Ammon's horn (tissue), 1 donor: ENCODE measurements around the gene GRID2.
"Not testable (repeated sequence)": the region's sequence is repeated elsewhere in the genome, so short reads cannot be mapped to it uniquely, and the experiment has no call there.

ENCODE experiments used
- DNase-seq: peaks from one replicate; pipeline ENCODE4 v3.0.0-alpha.2; 2016; ENCODE audit warnings: low spot score

The GRID2 gene

GRCh38 chr4:93317057-93317456 is 1013.3 kb downstream of the GRID2 start:
- DNase-seq = no peak

- DNase-seq = no peak
These were observed 1013.8 kb downstream of the GRID2 start for GRCh38 chr4:93317561-93317960.

DNA sequence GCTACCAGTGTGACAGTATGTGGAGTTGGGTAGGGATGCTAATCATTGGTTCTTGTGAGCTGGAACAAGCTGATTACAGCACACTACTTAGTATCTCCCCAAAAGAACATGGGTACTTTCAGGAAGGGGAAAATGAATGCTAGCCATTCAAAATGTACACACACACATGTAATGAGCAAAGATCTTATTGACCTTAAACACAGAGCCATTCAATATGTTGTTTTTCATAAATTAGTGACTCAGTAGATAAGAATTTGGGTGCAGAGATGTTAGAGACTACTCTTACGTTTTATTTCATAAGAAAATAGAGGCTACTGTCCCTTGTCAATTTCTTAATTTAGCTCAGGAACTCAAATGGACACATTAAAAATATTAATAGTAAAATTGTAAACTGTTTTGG is 1015.3 kb downstream of the GRID2 start:
- no peak for DNase-seq

GRCh38 chr4:93320356-93320755 is 1016.6 kb downstream of the GRID2 start:
- no peak for DNase-seq

- DNase-seq = no peak
These were observed 1023.6 kb downstream of the GRID2 start for GRCh38 chr4:93327346-93327745.

DNA sequence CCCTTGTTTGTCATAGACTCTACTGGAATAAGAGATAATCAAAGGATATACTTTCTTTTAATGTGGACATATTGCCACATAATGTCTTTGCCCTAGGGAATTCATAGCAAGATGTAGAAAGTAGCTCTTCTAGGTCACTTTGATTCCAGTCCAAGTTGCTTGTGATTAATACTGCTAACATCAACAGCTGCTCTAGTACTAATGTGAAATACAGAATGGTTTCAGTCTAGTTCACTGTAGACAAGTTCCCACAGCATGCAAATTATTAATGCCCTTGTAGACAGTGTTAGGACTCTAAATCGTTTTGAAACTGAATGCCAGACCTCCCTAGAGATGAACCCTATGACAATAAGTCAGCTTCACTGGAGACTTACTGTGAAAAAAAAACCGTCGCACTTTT is 1030.2 kb downstream of the GRID2 start:
- DNase-seq = no peak

DNA sequence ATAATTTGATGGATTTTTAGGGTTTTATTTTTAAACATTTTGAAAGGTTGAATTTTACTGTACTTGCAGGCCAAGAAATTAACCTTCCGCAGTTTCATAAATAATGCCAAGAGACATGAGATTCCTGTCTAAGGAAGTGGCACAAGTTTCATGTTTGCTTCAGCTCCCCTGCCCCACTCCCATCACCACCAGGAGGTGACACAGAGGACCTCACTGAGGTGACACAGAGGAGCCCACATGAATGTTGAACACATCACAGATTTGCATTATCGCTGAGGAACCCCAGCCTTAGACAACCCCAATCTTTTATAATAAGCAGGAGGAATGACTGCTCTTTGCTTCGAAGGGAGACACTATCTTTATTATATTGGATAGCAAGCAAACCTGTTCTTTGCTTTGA is 1033.4 kb downstream of the GRID2 start:
- DNase-seq = no peak

GRCh38 chr4:93342738-93343137 is 1039.0 kb downstream of the GRID2 start:
- DNase-seq = no peak

GRCh38 chr4:93346840-93347239 is 1043.1 kb downstream of the GRID2 start:
- DNase-seq = no peak

- no peak for DNase-seq
These were observed 1045.1 kb downstream of the GRID2 start for GRCh38 chr4:93348896-93349295.

DNA sequence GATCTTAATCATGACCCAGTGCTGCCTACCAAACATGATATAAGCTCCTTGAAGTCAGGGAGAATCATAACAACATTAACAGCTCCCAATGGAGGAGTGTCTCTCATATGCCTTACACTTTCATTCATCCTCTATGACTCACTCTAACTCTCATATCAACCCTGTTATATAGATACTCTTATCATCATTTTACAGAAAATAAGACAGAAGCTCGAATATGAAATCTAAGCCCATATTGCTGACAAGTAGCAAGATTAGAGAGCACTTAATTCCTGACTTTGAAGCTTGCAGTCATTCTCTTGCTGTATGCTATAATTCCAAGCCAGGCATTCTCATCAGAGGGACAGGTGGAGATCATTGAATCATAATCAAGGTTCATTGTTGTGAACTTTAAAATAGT is 1048.1 kb downstream of the GRID2 start:
- DNase-seq = no peak

GRCh38 chr4:93355411-93355810 is 1051.6 kb downstream of the GRID2 start:
- DNase-seq = no peak

DNA sequence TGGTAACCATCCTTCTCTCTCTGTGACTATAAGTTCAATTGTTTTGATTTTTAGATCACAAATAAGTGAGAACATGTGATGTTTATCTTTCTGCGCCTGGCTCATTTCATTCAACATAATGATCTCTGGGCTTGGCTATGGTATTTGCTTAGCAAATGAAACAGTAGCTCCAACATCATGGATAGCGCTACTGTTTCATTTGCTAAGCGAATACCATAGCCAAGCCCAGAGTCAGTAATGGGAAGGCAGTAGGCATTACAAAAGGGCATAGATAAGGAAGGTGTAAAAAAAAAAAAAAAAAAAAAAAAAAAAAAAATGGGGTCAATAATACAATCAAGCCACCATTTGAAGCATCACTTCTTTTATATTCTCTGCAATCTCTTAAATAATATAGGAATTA is 1055.8 kb downstream of the GRID2 start:
- DNase-seq = no peak

GRCh38 chr4:93366169-93366755 is 1062.5 kb downstream of the GRID2 start:
- DNase-seq = not testable (repeated sequence)

GRCh38 chr4:93368968-93369367 is 1065.2 kb downstream of the GRID2 start:
- DNase-seq = no peak

GRCh38 chr4:93370256-93370655 is 1066.5 kb downstream of the GRID2 start:
- DNase-seq = no peak

DNA sequence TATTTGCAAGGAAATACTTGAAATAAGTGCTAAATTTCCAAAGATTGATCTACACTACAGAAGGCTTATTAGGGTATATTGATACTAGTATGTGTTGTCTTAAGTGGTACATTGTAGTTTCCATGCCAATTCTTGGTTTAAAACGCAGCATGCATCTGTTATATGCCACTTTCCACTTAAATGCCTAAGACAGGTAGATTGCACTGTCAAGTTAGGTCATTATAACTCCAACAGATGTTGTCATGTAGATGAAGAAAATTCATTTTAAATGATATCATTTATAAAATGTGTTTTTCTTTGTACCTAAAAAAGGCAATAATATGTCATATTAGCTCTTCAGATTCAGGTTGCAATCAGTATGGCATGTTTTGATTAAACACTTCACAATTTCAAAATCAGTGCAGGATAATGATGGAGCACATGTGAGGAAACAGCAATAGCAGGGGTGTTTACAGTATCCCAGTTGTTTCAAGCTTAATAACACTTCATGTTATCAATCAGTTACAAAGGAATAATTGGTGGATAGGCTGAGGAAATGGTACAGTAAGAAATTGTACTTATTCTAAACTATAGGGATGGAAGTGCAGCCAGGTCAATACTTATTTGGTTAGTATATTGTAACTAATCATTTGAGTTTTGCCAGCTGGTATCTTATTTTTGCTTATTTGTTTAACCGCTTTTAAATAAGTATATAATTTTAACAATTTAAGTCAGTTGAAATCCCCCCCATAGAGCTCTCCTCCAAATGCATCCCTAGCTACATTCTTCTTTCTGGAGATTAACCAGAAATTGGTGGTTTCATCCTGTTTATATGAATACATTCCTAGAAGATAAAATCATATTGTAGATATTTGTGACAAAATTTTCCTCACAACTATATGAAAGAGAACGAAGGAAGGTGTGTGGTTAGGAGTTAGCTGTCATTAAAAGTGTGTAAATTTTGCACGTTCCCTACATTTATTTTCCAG is 1070.4 kb downstream of the GRID2 start:
- DNase-seq = no peak

DNA sequence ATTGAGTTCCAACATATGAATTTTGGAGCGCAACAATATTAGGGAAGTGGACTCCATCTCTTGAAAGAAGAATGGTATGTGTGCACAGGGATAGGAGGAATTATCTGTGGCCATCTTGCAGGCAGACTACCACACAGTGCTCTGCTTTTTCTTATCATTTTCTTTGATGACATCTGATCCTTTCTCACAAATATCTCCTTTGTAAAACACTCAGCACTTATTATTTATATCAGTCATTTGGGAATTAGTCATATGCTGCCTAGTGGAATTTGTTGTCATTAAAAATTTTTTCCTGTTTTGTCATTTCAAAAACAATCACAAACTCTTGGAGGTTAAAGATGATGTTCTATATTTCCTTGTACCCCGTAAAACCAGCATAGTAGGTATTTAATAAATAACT is 1080.5 kb downstream of the GRID2 start:
- DNase-seq = no peak

GRCh38 chr4:93384887-93385286 is 1081.1 kb downstream of the GRID2 start:
- DNase-seq = no peak

DNA sequence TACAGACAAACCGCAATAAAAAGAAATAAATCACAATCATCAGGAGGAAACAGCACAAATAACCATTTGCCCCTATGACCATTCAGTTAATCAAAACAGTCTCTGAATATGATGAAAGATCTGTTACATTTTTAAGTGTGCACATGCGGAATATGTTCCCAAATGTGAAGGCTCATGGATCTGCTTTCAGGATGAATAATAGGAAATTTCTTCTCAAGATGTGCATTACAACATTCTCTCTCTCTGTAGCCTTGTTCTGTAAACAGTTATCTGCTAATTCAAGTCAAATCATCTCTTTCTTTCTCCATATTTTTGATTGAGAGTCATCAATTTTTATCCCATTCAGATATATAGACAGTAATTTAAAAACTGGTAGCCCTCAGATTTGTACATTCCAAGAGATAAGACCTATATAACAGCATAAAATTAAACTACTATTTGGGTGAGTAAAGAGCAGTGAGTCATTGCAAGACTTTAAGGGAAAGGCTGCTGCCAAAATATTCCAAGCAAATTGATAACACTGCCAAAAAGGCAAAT is 1090.8 kb downstream of the GRID2 start:
- DNase-seq = no peak

DNA sequence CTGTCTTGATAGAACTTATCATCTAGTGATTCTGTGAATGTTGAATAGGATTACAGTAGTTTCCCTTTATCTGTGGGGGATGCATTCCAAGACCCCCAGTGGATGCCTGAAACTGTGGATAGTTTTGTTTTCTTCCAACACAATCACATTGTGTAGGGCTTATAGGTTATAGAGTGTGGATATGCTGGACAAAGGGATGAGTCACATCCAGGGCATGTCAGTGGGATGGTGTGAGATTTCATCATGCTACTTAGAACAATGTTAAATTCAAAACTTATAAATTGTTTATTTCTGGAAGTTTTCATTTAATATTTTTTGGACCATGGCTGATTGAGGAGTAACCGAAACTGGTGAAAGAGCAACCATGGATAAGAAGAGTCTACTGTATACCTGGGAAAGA is 1092.5 kb downstream of the GRID2 start:
- no peak for DNase-seq

- no peak for DNase-seq
These were observed 1099.8 kb downstream of the GRID2 start for GRCh38 chr4:93403571-93403970.
